NCI-H1694 treated with DMSO at 0.1 percent for 48 hours (cell line): Measurements from ENCODE around the gene ANGEL2.
"Not testable (repeated sequence)": the region's sequence is repeated elsewhere in the genome, so short reads cannot be mapped to it uniquely, and the experiment has no call there.

Source experiments
- DNase-seq: peaks from one replicate; lab custom pipeline; 2025; lab: John Stamatoyannopoulos, UW

The ANGEL2 gene

GRCh38 chr1:213015099-213016050, at the start of gene ANGEL2:
Gene ANGEL2 (minus strand): TSS chr1:213015867. CDS start chr1:213015671, 196 bp downstream.
- peak; percentile 96 for DNase-seq

- DNase-seq = no peak
These were observed 45.6 kb upstream of the ANGEL2 start for GRCh38 chr1:213061263-213061662.

GRCh38 chr1:213060836-213061235, 45.2 kb upstream of the ANGEL2 start:
- DNase-seq = no peak

GRCh38 chr1:213057264-213058059, 41.8 kb upstream of the ANGEL2 start:
- no peak for DNase-seq

- DNase-seq = no peak
These were observed 40.1 kb upstream of the ANGEL2 start for GRCh38 chr1:213055767-213056166.

DNA sequence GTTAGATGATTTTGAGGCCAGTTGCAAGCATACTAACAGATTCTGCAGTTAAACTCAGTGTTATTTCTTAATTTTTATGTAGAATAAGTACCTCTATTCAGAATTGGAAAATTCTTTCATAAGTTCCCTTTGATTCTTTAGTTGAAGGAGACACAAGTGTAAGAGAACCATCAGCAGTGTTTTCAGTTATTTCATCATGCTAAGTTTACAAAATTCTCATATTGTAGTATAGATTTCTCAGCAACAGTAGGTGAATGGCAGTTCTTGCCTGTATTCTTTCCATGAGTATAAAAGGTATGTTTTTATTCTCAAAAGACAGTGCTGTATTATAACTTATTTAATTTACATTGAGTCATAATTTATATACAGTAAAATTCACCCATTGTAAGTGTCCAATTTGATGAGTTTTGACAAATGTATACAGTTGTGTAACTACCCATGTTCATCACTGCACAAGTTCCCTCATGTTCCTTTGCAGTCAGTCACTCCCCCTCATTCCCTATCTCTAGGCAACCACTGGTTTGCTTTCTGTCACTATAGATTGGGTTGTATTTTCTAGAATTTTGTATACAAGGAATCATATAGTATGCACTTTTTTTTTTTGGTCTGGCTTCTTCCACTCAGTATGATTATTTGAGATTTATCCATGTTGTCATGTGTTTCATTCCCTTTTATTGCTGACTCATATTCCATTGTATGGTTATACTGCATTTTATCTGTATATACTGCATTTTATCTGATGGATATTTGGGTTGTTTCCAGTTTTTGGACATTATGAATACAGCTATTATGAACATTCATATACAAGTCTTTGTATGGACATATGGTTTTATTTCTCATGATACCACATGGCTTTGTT, 39.3 kb upstream of the ANGEL2 start:
- no peak for DNase-seq

GRCh38 chr1:213054142-213054541, 38.5 kb upstream of the ANGEL2 start:
- no peak for DNase-seq

GRCh38 chr1:213053455-213053854, 37.8 kb upstream of the ANGEL2 start:
- no peak for DNase-seq

GRCh38 chr1:213051881-213052202, 36.2 kb upstream of the ANGEL2 start:
- DNase-seq = no peak

- peak; percentile 67 for DNase-seq
These were observed 35.6 kb upstream of the ANGEL2 start, which contains the start of gene RPS6KC1 for GRCh38 chr1:213051127-213051880. Gene RPS6KC1 (plus strand): TSS chr1:213051241. CDS start chr1:213051405, 164 bp downstream.

- no peak for DNase-seq
These were observed 35.1 kb upstream of the ANGEL2 start for GRCh38 chr1:213050745-213051126.

GRCh38 chr1:213049232-213049631, 33.6 kb upstream of the ANGEL2 start:
- no peak for DNase-seq

DNA sequence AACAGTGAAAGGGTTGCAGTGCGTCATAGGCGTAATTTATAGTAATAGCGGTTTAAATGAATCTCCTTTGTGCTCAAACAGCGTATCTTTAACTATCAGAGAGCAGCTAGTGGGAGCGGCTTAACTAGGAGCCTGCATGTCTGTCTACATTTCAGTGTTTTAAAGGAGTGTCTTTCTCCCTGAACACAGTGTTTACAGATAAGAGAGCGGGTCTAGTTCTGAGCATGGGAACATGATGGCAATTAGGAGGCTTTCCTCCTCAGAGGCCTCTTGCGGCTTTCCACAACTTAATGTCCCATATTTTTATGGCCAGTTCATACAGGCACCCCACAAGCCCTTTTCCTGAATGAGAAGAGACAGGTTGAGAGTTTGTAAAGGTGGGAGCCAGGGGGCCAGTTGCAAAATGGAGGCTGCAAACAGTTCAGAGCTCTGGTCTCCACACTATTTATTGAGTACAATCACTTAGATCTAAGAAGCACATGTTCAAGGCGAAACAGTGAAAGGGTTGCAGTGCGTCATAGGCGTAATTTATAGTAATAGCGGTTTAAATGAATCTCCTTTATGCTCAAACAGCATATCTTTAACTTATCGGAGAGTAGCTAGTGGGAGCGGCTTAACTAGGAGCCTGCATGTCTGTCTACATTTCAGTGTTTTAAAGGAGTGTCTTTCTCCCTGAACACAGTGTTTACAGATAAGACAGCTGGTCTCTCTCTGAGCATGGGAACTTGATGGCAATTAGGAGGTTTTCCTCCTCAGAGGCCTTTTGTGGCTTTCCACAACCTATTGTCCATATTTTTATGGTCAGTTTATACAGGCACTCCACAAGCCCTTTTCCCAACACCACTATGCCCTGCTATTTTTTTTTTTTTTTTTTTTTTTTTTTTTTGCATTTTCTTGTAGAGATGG, 29.9 kb upstream of the ANGEL2 start:
- DNase-seq = not testable (repeated sequence)

- DNase-seq = no peak
These were observed 25.8 kb upstream of the ANGEL2 start for GRCh38 chr1:213041443-213041842.

GRCh38 chr1:213035573-213035972, 19.9 kb upstream of the ANGEL2 start:
- no peak for DNase-seq

DNA sequence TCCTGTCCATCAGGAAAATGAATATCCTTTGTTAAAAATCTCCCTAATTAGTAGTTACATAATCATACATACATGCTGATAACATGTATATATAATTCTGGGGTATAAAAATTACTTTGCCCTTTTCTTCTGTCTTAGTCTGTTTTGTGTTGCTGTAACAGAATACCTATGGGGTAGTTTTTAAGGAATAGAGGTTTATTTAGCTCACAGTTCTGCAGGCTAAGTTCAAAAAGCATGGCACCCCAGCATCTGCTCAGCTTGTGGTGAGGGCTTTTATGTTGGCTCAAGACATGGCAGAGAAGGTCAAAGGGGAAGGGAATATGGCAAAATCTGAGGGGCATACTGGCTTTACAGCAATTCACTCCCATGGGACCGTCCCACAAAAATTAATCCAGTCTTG, 19.0 kb upstream of the ANGEL2 start:
- DNase-seq = no peak

DNA sequence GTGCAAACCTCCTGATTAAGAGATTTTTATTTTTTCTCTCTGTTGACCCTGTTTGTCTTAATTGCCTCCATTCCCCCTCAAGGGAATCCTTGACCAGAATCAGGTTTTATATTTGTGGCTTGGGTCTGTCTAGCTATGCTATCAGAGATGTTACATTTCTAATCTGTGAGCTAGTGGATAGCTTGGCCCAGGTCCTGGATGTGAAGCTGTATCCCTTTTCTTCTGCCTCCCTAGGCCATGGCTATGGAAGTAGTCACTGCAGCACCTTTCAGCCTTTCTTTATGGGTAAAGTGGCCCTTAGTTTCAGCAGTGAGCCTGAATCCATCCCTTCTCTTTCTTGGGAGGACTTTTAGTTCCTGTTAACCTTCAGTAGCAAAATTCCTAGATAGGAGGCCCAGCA, 17.0 kb upstream of the ANGEL2 start:
- no peak for DNase-seq

- not testable (repeated sequence) for DNase-seq
These were observed 11.4 kb upstream of the ANGEL2 start for GRCh38 chr1:213027024-213027423.

DNA sequence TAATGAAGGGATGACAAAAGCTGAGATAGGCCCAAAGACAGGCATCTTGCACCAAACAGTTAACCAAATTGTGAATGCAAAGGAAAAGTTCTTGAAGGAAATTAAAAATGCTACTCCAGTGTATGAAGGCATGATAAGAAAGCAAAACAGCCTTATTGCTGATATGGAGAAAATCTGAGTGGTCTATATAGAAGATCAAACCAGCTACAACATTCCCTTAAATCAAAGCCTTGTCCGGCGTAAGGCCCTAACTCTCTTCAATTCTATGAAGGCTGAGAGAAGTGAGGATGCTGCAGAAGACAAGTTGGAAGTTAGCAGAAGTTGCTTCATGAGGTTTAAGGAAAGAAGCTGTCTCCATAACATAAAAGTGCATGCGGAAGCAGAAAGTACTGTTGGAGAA, 4.3 kb upstream of the ANGEL2 start:
- no peak for DNase-seq

DNA sequence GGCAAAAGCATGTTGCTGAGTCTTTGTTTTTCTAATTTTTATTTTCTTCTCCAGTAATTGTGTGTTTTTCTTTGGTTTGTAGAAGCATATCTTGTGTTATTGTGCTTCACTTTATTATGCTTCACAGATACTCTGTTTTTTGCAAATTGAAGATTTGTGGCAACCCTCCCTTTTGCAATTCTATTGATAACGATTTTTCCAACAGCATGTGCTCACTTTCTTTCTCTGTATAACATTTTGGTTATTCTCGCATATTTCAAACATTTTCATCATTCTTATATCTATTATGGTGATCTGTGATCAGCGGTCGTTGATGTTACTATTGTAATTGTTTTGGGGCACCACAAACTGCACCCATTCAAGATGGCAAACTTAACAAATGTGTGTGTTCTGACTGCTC, 3.8 kb upstream of the ANGEL2 start:
- no peak for DNase-seq
